ENCODE data around the gene DLL3. TPM values are rescaled to one million over a fixed set of nuclear protein-coding genes. Genes with fewer than 3 reads are reported as not detected.

DLL3 gene
- total RNA-seq, 1 experiment from 2014 or later = 16.4 TPM

DNA sequence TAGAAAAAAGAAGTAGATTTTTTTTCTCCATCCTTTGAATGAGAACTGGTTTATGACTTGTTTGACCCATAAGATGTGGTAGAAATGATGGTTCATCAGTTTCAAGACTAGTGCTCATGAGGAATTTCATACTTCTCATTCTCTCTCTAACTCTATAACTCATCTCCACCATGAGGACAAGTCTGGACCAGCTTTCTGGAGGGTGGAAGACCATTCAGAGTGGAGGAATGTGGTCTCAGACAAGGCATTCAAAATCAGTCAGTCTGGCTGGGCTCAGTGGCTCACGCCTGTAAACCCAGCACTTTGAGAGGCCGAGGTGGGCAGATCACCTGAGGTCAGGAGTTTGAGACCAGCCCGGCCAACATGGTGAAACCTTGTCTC lies 44.7 kb downstream of the DLL3 start (continued):
- no peak for TF ChIP-seq ZNF317 (CRISPR knock-in tag; IDR thresholded peaks at IDR 0.05; ENCODE audit: borderline replicate concordance, low read depth)

DNA sequence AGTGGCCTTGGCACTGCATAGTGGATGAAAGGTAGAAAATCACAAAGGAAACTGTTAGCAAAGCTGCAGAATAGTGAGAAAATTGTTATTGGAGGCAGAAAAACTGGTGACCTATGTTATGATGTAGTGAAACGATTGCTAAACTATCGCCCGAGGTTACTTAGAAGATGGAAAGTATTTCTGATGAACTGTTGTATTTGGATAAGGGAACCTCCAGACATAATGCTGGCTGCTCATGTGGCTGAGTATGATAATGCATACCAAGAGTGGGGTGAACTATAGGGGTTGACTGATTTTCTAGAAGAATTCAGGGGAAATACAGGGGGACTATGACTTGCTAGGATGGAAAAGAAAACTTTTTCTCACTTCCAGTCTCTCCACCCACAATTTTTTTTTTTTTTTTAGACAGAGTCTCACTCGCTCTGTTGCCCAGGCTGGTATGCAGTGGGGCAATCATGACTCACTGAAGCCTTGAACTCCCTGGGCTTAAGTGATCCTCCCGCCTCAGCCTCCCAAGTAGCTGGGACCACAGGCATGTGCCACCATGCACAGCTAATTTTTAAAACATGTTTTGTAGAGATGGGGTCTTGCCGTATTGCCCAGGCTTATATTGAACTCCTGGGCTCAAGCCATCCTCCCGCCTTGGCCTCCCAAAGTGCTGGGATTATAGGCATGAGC lies 45.6 kb downstream of the DLL3 start:
- ATAC-seq (no peak), DNase-seq (ENCODE audit: low spot score) (no peak)
- ChIA-PET CTCF (interaction anchor here (1.5 kb wide), 1 partner anchor 41 kb away, joined by 3 read pairs; no protein-coding TSS in a partner anchor), POLR2A (no interaction called here)
- Mint-ChIP-seq H3K4me1 (peaks cover 19% of the 10 kb centered on the region), H3K9me3 (no peaks in the 10 kb centered on the region), H3K27ac (no peak overlapping the region), H3K4me3 (no peak overlapping the region), H3K36me3 (no peaks in the 10 kb centered on the region), H3K27me3 (ENCODE audit: low read depth) (peaks cover 5% of the 10 kb centered on the region; the same call in 1 of the 2 replicates)
- no peak for TF ChIP-seq GTF2I (CRISPR knock-in tag; conservative IDR thresholded peaks at IDR 0.05)
- no peak for TF ChIP-seq TEAD1 (CRISPR knock-in tag; IDR thresholded peaks at IDR 0.05)
- TF ChIP-seq TCF7 (CRISPR knock-in tag; IDR thresholded peaks at IDR 0.05; ENCODE audit: low read depth) = no peak
- TF ChIP-seq JAZF1 (CRISPR knock-in tag; IDR thresholded peaks at IDR 0.05) = no peak
- TF ChIP-seq JUN (CRISPR knock-in tag; IDR thresholded peaks at IDR 0.05) = no peak
- TF ChIP-seq SMAD4 (CRISPR knock-in tag; IDR thresholded peaks at IDR 0.05) = no peak
- no peak for TF ChIP-seq CREM (CRISPR knock-in tag; IDR thresholded peaks at IDR 0.05)
- TF ChIP-seq SMAD3 (CRISPR knock-in tag; IDR thresholded peaks at IDR 0.05; ENCODE audit: borderline replicate concordance) = no peak

DNA sequence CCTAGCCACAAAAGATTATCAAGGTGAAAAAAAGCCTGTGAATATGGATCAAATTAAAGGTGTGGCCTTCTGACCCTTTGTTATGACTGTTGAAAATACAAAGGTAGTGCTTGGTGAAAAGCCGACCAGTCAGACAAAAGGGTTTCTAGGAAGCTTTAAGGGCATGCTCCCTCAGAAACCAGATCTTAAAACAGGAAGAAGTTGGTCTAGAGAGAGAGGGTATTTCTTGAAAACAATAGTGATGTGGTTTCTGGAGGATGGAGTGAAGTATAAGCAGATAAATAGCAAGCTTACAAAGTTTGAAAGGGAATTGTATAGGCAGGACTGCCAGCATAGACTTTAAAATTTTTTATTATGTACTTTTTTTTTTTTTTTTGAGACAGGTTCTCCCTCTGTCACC lies 46.2 kb downstream of the DLL3 start:
- no peaks in the 10 kb centered on the region for H3K9me3 Mint-ChIP-seq
- no peaks in the 10 kb centered on the region for H3K36me3 Mint-ChIP-seq
- no peak overlapping the region for H3K4me3 Mint-ChIP-seq
- H3K27ac Mint-ChIP-seq = no peak overlapping the region
- CTCF ChIA-PET = interaction anchor here (0.6 to 1.5 kb wide), 3 partner anchors 42 to 205 kb away, joined by 3 read pairs; no protein-coding TSS in a partner anchor
- POLR2A ChIA-PET = no interaction called here
- H3K4me1 Mint-ChIP-seq = peaks cover 19% of the 10 kb centered on the region
- DNase-seq (ENCODE audit: low spot score) = no peak
- H3K27me3 Mint-ChIP-seq (ENCODE audit: low read depth) = peaks cover 5% of the 10 kb centered on the region; the same call in 1 of the 2 replicates
- ATAC-seq = no peak
- TF ChIP-seq MXD4 (CRISPR knock-in tag; IDR thresholded peaks at IDR 0.05; ENCODE audit: borderline replicate concordance) = no peak

DNA sequence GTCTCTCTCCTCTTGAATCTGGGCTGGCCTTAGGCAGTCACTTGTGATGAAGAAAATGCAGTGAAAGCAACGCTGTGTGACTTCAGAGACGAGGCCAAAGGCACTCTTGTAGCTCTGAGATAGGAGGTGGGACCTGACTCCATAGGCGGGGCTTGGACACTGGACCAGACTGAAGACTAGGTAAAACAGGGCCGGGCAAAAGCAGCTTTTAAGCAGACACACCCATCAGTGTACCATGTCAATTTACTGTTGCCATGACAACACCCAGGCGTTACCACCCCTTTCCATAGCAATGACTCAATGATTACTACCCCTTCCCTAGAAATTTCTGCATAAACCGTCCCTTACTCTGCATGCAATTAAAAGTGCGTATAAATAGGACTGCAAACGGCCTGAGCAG lies 47.9 kb downstream of the DLL3 start:
- POLR2A ChIA-PET = no interaction called here
- ATAC-seq = peak; percentile 44; the same call in 1 of the 2 replicates
- no peak for TF ChIP-seq ESRRA (CRISPR knock-in tag; IDR thresholded peaks at IDR 0.05; ENCODE audit: borderline replicate concordance)
- no peak for TF ChIP-seq FOXP1 (CRISPR knock-in tag; IDR thresholded peaks at IDR 0.05; ENCODE audit: borderline replicate concordance)
- no peak for TF ChIP-seq ZNF416 (CRISPR knock-in tag; IDR thresholded peaks at IDR 0.05)
- TF ChIP-seq, protein P1, sequence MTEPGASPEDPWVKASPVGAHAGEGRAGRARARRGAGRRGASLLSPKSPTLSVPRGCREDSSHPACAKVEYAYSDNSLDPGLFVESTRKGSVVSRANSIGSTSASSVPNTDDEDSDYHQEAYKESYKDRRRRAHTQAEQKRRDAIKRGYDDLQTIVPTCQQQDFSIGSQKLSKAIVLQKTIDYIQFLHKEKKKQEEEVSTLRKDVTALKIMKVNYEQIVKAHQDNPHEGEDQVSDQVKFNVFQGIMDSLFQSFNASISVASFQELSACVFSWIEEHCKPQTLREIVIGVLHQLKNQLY (CRISPR knock-in tag; IDR thresholded peaks at IDR 0.05) = no peak
- TF ChIP-seq CREB1 (CRISPR knock-in tag; IDR thresholded peaks at IDR 0.05) = no peak
- TF ChIP-seq, protein P2, sequence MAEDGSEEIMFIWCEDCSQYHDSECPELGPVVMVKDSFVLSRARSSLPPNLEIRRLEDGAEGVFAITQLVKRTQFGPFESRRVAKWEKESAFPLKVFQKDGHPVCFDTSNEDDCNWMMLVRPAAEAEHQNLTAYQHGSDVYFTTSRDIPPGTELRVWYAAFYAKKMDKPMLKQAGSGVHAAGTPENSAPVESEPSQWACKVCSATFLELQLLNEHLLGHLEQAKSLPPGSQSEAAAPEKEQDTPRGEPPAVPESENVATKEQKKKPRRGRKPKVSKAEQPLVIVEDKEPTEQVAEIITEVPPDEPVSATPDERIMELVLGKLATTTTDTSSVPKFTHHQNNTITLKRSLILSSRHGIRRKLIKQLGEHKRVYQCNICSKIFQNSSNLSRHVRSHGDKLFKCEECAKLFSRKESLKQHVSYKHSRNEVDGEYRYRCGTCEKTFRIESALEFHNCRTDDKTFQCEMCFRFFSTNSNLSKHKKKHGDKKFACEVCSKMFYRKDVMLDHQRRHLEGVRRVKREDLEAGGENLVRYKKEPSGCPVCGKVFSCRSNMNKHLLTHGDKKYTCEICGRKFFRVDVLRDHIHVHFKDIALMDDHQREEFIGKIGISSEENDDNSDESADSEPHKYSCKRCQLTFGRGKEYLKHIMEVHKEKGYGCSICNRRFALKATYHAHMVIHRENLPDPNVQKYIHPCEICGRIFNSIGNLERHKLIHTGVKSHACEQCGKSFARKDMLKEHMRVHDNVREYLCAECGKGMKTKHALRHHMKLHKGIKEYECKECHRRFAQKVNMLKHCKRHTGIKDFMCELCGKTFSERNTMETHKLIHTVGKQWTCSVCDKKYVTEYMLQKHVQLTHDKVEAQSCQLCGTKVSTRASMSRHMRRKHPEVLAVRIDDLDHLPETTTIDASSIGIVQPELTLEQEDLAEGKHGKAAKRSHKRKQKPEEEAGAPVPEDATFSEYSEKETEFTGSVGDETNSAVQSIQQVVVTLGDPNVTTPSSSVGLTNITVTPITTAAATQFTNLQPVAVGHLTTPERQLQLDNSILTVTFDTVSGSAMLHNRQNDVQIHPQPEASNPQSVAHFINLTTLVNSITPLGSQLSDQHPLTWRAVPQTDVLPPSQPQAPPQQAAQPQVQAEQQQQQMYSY (CRISPR knock-in tag; IDR thresholded peaks at IDR 0.05) = no peak
- no peak for TF ChIP-seq TP53 (CRISPR knock-in tag; IDR thresholded peaks at IDR 0.05)
- TF ChIP-seq, protein P3, sequence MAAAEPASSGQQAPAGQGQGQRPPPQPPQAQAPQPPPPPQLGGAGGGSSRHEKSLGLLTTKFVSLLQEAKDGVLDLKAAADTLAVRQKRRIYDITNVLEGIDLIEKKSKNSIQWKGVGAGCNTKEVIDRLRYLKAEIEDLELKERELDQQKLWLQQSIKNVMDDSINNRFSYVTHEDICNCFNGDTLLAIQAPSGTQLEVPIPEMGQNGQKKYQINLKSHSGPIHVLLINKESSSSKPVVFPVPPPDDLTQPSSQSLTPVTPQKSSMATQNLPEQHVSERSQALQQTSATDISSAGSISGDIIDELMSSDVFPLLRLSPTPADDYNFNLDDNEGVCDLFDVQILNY (CRISPR knock-in tag; IDR thresholded peaks at IDR 0.05) = no peak
- TF ChIP-seq, protein P4, sequence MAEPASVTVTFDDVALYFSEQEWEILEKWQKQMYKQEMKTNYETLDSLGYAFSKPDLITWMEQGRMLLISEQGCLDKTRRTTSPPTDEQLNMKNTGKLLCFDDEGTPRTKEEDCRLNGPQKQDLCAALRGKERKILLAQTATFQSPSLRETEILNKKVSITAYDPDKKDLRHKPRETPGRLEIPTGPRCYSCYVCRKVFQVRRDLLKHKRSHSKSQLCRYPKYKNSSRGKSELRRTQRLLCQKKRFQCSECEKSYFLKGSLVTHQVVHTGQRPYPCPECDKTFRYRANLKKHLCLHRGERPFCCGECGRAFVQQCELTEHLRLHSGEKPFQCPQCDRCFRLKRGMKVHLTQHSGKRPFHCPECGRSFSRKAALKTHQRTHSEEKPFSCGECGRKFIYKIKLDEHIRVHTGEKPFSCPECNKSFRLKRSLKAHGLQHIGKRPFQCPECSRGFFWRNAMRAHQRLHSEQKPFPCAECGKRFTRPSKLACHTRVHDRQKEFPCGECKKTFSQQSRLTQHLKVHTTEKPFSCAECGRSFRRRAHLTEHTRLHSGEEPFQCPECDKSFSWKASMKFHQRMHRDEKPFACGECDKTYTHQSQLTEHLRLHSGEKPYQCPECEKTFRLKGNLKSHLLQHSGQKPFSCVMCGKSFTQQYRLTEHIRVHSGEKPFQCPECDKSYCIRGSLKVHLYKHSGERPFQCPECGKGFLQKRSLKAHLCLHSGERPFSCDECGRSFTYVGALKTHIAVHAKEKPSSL (CRISPR knock-in tag; conservative IDR thresholded peaks at IDR 0.05) = no peak
- TF ChIP-seq OVOL2 (CRISPR knock-in tag; IDR thresholded peaks at IDR 0.05; ENCODE audit: borderline replicate concordance) = no peak
- no peak for TF ChIP-seq FOXK1 (CRISPR knock-in tag; IDR thresholded peaks at IDR 0.05)
- TF ChIP-seq GTF2I (CRISPR knock-in tag; conservative IDR thresholded peaks at IDR 0.05) = no peak

More for the DNA sequence above, 47.9 kb downstream of the DLL3 start:
- Mint-ChIP-seq H3K9me3 (no peaks in the 10 kb centered on the region), H3K4me1 (peaks cover 10% of the 10 kb centered on the region), H3K36me3 (no peaks in the 10 kb centered on the region), H3K27ac (no peak overlapping the region), H3K27me3 (ENCODE audit: low read depth) (peaks cover 3% of the 10 kb centered on the region; the same call in 1 of the 2 replicates), H3K4me3 (no peak overlapping the region)
- DNase-seq (ENCODE audit: low spot score) = no peak
- CTCF ChIA-PET = interaction anchor here (1.0 to 1.6 kb wide), 3 partner anchors 72 to 127 kb away, joined by 4 to 6 read pairs (median 4); no protein-coding TSS in a partner anchor

All from WTC11 (cell line).